Smooth muscle cell (in vitro differentiated cells): ENCODE data around the gene CHIT1. TPM values are rescaled to one million over a fixed set of nuclear protein-coding genes. Genes with fewer than 3 reads are reported as not detected.

Experiments used
- DNase-seq: peaks from one replicate; lab custom pipeline; 2025; ENCODE audit not compliant: unreplicated experiment; lab: John Stamatoyannopoulos, UW
- H2AFZ ChIP-seq: fragments of 200-600 bp; sonication (generic); 2 replicates; pipeline ENCODE4 v1.6.0; 2016; ENCODE audit warnings: antibody characterized with exemption, low read depth, mild to moderate bottlenecking
- H3F3A ChIP-seq: fragments of 200-600 bp; sonication (generic); 2 replicates; pipeline ENCODE4 v1.6.0; 2017; ENCODE audit warnings: antibody characterized with exemption, low read depth
- H3K27ac ChIP-seq: fragments of 200-600 bp; sonication (generic); 2 replicates; pipeline ENCODE4 v1.5.1; 2016; ENCODE audit warnings: low read depth, mild to moderate bottlenecking
- H3K27me3 ChIP-seq: fragments of 200-600 bp; sonication (generic); 2 replicates; pipeline ENCODE4 v1.6.1; 2016; ENCODE audit warnings: low read depth, mild to moderate bottlenecking
- H3K36me3 ChIP-seq: fragments of 200-600 bp; sonication (generic); 2 replicates; pipeline ENCODE4 v1.5.1; 2016; ENCODE audit warnings: low read depth
- H3K4me1 ChIP-seq: fragments of 200-600 bp; sonication (generic); 2 replicates; pipeline ENCODE4 v1.5.1; 2016; ENCODE audit warnings: low read depth
- H3K4me2 ChIP-seq: fragments of 200-600 bp; sonication (generic); 2 replicates; pipeline ENCODE4 v1.6.0; 2016; ENCODE audit warnings: mild to moderate bottlenecking
- H3K4me3 ChIP-seq: fragments of 200-600 bp; sonication (generic); 2 replicates; pipeline ENCODE4 v1.5.1; 2016; ENCODE audit warnings: mild to moderate bottlenecking
- H3K79me2 ChIP-seq: fragments of 200-600 bp; sonication (generic); 2 replicates; pipeline ENCODE4 v1.6.0; 2016; ENCODE audit warnings: low read depth, mild to moderate bottlenecking
- H3K9ac ChIP-seq: fragments of 200-600 bp; sonication (generic); 2 replicates; pipeline ENCODE4 v1.6.0; 2016; ENCODE audit warnings: low read depth
- H3K9me3 ChIP-seq: fragments of 200-600 bp; sonication (generic); replicated peaks from 2 replicates; pipeline ENCODE4 v1.5.1; 2016; ENCODE audit warnings: low read depth
- H4K20me1 ChIP-seq: fragments of 200-600 bp; sonication (generic); 2 replicates; pipeline ENCODE4 v1.6.0; 2016; ENCODE audit warnings: low read depth
- CTCF ChIP-seq: fragments of 200-600 bp; sonication (generic); IDR thresholded peaks from 2 replicates; pipeline ENCODE4 v1.5.1; 2017; ENCODE audit warnings: borderline replicate concordance, mild to moderate bottlenecking, antibody characterized with exemption; ENCODE audit not compliant: insufficient read depth, poor library complexity, severe bottlenecking
- WGBS: methylation state at CpG from one replicate; pipeline ENCODE4 v1.1.7; 2016; ENCODE audit warnings: low lambda C conversion rate; 5-methylcytosine and 5-hydroxymethylcytosine counted together
- polyA plus RNA-seq: library from polyadenylated mRNA; unstranded; fragments of >200 nt; fragmentation: Nextera tagmentation; extraction: Ambion mirVana; gene quantifications from 2 replicates; pipeline ENCODE4 v1.2.1, GENCODE V29; 2016
- total RNA-seq: library from RNA; depleted of rRNA; stranded (reverse); fragments of >200 nt; gene quantifications from 2 replicates; pipeline ENCODE4 v1.2.3, GENCODE V29; 2014

CHIT1 gene
- total and polyA plus RNA-seq, 2 experiments from 2014 or later: not detected

- peak overlapping the region; percentile 59 for H2AFZ ChIP-seq
- no peaks in the 10 kb centered on the region for H3K9me3 ChIP-seq
- no peak overlapping the region for H3K4me2 ChIP-seq
- no peak for TF ChIP-seq CTCF
- H3K9ac ChIP-seq: no peak overlapping the region
- no peaks in the 10 kb centered on the region for H3K36me3 ChIP-seq
- H4K20me1 ChIP-seq: no peaks in the 10 kb centered on the region
- no peaks in the 10 kb centered on the region for H3F3A ChIP-seq
- H3K27me3 ChIP-seq: no peaks in the 10 kb centered on the region
- H3K27ac ChIP-seq: no peak overlapping the region
- no peak for DNase-seq
- no peak overlapping the region for H3K4me3 ChIP-seq
- H3K4me1 ChIP-seq: peaks cover 12% of the 10 kb centered on the region
- 83% methylated on average over 4 of the region's 4 CpGs for WGBS
- no peaks in the 10 kb centered on the region for H3K79me2 ChIP-seq
These were observed 41.0 kb upstream of the CHIT1 start for GRCh38 chr1:203270448-203270847.

- H3K79me2 ChIP-seq: no peaks in the 10 kb centered on the region
- H3K27ac ChIP-seq: no peak overlapping the region
- H3K4me2 ChIP-seq: no peak overlapping the region
- H3K9ac ChIP-seq: no peak overlapping the region
- H4K20me1 ChIP-seq: no peaks in the 10 kb centered on the region
- H2AFZ ChIP-seq: no peak overlapping the region
- no peak for DNase-seq
- H3K4me1 ChIP-seq: peaks cover 12% of the 10 kb centered on the region
- no peak for TF ChIP-seq CTCF
- H3K36me3 ChIP-seq: no peaks in the 10 kb centered on the region
- WGBS: 79% methylated on average over 5 of the region's 5 CpGs
- H3K9me3 ChIP-seq: no peaks in the 10 kb centered on the region
- H3K27me3 ChIP-seq: no peaks in the 10 kb centered on the region
- H3F3A ChIP-seq: no peaks in the 10 kb centered on the region
- H3K4me3 ChIP-seq: no peak overlapping the region
These were observed 40.2 kb upstream of the CHIT1 start for GRCh38 chr1:203269654-203270020.

- Histone ChIP-seq H3K27me3 (no peaks in the 10 kb centered on the region), H3K79me2 (no peaks in the 10 kb centered on the region), H3K4me3 (no peak overlapping the region), H3F3A (no peaks in the 10 kb centered on the region), H3K4me2 (no peak overlapping the region), H3K9me3 (no peaks in the 10 kb centered on the region), H3K36me3 (no peaks in the 10 kb centered on the region), H2AFZ (no peak overlapping the region), H3K9ac (no peak overlapping the region), H3K27ac (no peak overlapping the region), H3K4me1 (peaks cover 9% of the 10 kb centered on the region), H4K20me1 (no peaks in the 10 kb centered on the region)
- WGBS: 27% methylated on average over 5 of the region's 5 CpGs
- DNase-seq: no peak
- TF ChIP-seq CTCF: peak; percentile 97
These were observed 39.6 kb upstream of the CHIT1 start for GRCh38 chr1:203268901-203269653.

GRCh38 chr1:203267912-203268311, 38.4 kb upstream of the CHIT1 start:
- Histone ChIP-seq H3K79me2 (no peaks in the 10 kb centered on the region), H3K9ac (no peak overlapping the region), H3K36me3 (no peaks in the 10 kb centered on the region), H3K27ac (no peak overlapping the region), H3K4me3 (peak overlapping the region; percentile 68), H4K20me1 (no peaks in the 10 kb centered on the region), H3F3A (no peaks in the 10 kb centered on the region), H3K4me1 (no peaks in the 10 kb centered on the region), H3K4me2 (peak overlapping the region; percentile 87), H3K9me3 (no peaks in the 10 kb centered on the region), H2AFZ (peak overlapping the region; percentile 93), H3K27me3 (no peaks in the 10 kb centered on the region)
- no peak for TF ChIP-seq CTCF
- no peak for DNase-seq
- WGBS: 66% methylated on average over 15 of the region's 15 CpGs
